ENCODE results near the gene GPR141. TPM values are rescaled to one million over a fixed set of nuclear protein-coding genes. Genes with fewer than 3 reads are reported as not detected.

GPR141 gene
- total RNA-seq, 2 donors from 2014 or later = 2.0 TPM; not detected in 1

DNA sequence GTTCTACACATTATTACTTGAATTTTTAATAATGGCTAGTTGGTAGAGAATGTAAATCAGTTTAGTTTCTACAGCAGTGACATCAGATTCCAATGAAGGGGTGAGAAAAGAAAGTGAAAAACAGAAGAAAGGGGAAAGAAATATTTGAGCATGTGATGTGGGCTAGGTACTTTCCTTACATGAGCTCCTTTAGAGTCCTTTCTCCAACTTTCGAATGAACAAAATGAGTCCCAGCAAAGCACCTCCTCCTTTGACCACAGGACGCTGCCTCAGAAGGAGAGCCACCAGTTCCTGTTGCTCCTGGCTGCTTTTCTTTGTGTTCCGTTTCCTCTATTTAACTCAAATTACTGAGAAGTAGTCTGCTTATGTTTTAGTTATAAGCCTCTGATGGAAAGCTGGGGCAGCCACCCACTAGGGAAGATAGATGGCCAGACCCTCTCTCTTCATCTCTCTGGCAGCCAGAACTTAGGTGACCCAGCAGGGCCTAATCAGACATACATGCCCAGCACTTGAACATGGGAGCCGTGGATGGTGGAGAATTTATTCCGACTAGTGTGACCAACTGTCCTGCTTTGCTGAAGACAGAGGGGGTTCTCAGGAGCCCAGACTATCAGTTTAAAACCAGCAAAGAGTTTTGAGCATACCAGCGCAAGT is 82.4 kb downstream of the GPR141 start:
- TF ChIP-seq, protein P1, sequence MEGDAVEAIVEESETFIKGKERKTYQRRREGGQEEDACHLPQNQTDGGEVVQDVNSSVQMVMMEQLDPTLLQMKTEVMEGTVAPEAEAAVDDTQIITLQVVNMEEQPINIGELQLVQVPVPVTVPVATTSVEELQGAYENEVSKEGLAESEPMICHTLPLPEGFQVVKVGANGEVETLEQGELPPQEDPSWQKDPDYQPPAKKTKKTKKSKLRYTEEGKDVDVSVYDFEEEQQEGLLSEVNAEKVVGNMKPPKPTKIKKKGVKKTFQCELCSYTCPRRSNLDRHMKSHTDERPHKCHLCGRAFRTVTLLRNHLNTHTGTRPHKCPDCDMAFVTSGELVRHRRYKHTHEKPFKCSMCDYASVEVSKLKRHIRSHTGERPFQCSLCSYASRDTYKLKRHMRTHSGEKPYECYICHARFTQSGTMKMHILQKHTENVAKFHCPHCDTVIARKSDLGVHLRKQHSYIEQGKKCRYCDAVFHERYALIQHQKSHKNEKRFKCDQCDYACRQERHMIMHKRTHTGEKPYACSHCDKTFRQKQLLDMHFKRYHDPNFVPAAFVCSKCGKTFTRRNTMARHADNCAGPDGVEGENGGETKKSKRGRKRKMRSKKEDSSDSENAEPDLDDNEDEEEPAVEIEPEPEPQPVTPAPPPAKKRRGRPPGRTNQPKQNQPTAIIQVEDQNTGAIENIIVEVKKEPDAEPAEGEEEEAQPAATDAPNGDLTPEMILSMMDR (IDR thresholded peaks at IDR 0.05) = no peak
- ATAC-seq (ENCODE audit: insufficient number of reproducible peaks, low FRiP score, low read depth) = no peak
- no peak for DNase-seq (ENCODE audit: low spot score)
- no peak overlapping the region for H3K27ac ChIP-seq
- no peaks in the 10 kb centered on the region for H3K36me3 ChIP-seq
- H3K4me3 ChIP-seq = no peak overlapping the region
- no peaks in the 10 kb centered on the region for H3K27me3 ChIP-seq (replicated peaks; ENCODE audit: insufficient read depth)
- no peaks in the 10 kb centered on the region for H3K4me1 ChIP-seq (ENCODE audit: control insufficient read depth in 1 of 2, low read depth in 2 of 2)
- no peaks in the 10 kb centered on the region for H3K9me3 ChIP-seq

DNA sequence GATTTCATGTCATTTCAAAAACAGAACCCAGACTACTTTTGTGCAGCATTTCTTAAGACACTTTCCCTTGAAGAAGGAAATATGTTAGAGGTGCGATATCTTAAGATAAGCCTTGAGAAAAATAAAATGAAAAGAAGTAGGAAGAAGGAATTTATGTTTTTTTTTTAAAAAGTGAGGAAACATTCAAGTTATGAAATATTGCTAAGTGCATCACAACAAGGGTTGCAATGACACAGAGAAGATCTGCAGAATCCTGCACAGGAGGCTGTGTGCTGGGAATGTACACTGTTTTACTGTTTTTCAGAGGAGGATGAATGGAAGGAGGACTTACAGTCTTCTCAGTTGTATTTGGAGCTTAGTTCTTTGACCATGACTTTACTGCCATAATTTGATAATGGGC is 85.0 kb downstream of the GPR141 start:
- Histone ChIP-seq H3K27ac (no peak overlapping the region), H3K4me1 (ENCODE audit: control insufficient read depth in 1 of 2, low read depth in 2 of 2) (no peaks in the 10 kb centered on the region)

DNA sequence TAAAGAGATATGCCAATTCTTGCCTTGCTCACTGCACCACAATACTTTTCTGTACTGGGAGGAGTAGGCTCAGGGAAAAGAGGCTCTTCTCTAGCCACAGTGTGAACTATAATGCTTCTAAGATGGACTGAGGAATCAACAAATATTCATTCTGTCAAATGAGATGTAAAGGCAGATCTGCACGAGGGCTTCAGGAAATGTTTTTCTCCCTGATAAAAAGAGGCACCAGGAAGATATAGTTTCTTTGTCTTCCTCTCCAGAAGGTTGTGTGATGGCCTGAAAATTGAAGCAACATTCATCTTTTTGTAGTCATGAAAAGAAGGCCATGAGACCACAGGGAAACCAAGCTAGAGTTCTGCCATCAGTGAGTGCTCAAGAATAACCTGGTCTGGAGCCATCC is 85.7 kb downstream of the GPR141 start:
- Histone ChIP-seq H3K27me3 (replicated peaks; ENCODE audit: insufficient read depth) (no peaks in the 10 kb centered on the region), H3K4me1 (ENCODE audit: control insufficient read depth in 1 of 2, low read depth in 2 of 2) (no peaks in the 10 kb centered on the region), H3K27ac (no peak overlapping the region), H3K9me3 (no peaks in the 10 kb centered on the region), H3K4me3 (no peak overlapping the region), H3K36me3 (no peaks in the 10 kb centered on the region)
- TF ChIP-seq, protein P1 (IDR thresholded peaks at IDR 0.05) = no peak
- ATAC-seq (ENCODE audit: insufficient number of reproducible peaks, low FRiP score, low read depth) (no peak), DNase-seq (ENCODE audit: low spot score) (no peak)

More for the DNA sequence above, 85.0 kb downstream of the GPR141 start:
- H3K36me3 ChIP-seq = no peaks in the 10 kb centered on the region
- ATAC-seq (ENCODE audit: insufficient number of reproducible peaks, low FRiP score, low read depth) (no peak), DNase-seq (ENCODE audit: low spot score) (no peak)
- no peaks in the 10 kb centered on the region for H3K27me3 ChIP-seq (replicated peaks; ENCODE audit: insufficient read depth)
- no peaks in the 10 kb centered on the region for H3K9me3 ChIP-seq
- H3K4me3 ChIP-seq = no peak overlapping the region
- TF ChIP-seq, protein P1 (IDR thresholded peaks at IDR 0.05) = no peak

DNA sequence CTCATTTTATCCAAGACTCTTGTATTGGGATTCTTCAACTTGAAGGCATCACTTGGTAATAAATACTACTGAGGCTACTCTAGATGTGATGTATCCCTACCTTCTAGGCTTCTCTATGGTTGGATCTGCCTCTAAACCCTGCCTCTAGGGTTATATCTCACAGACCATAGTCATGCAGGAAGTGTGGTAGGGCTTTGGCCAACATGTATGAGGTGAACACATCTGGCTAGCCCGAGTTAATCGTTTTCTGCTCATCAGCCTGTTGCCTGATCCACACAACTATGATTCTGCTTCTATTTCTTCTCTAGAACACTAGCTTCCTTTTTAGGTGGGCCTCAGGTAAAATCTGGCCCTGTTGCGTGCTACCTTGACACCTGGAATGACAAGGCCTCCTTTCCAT is 86.2 kb downstream of the GPR141 start:
- no peak overlapping the region for H3K27ac ChIP-seq
- no peaks in the 10 kb centered on the region for H3K27me3 ChIP-seq (replicated peaks; ENCODE audit: insufficient read depth)
- no peak for DNase-seq (ENCODE audit: low spot score)
- no peak overlapping the region for H3K4me3 ChIP-seq
- TF ChIP-seq, protein P1 (IDR thresholded peaks at IDR 0.05) = no peak
- no peak for ATAC-seq (ENCODE audit: insufficient number of reproducible peaks, low FRiP score, low read depth)
- no peaks in the 10 kb centered on the region for H3K4me1 ChIP-seq (ENCODE audit: control insufficient read depth in 1 of 2, low read depth in 2 of 2)
- H3K9me3 ChIP-seq = no peaks in the 10 kb centered on the region
- no peaks in the 10 kb centered on the region for H3K36me3 ChIP-seq

DNA sequence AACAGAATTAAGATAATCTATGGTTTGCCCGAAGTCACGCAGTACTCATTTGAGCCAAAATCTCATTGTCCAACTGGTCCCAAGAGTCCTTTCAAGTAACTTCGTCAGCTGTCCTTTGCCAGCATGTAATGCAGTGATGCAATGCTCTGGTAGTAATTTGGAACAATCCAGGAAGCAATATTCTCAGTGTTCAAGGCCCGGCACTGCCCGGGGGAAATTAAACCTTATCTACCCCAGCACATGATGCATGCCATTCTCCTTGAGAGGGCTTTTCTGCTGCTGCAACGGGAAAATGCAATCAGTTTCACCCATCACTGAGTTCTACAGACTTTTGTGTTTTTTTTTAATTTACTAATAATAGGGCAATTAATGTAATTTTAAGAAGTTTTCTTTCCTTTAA is 87.3 kb downstream of the GPR141 start:
- ATAC-seq (ENCODE audit: insufficient number of reproducible peaks, low FRiP score, low read depth) (no peak), DNase-seq (ENCODE audit: low spot score) (no peak)
- Histone ChIP-seq H3K27ac (no peak overlapping the region), H3K4me1 (ENCODE audit: control insufficient read depth in 1 of 2, low read depth in 2 of 2) (no peaks in the 10 kb centered on the region), H3K27me3 (replicated peaks; ENCODE audit: insufficient read depth) (no peaks in the 10 kb centered on the region), H3K9me3 (no peaks in the 10 kb centered on the region), H3K36me3 (no peaks in the 10 kb centered on the region), H3K4me3 (no peak overlapping the region)
- TF ChIP-seq, protein P1 (IDR thresholded peaks at IDR 0.05) = no peak

Measured in thoracic aorta (tissue), 2 donors.